D341Med (cell line): ENCODE results near the gene TNF.
"Not testable (repeated sequence)": the region's sequence is repeated elsewhere in the genome, so short reads cannot be mapped to it uniquely, and the experiment has no call there.

Source experiments
- DNase-seq: peaks from one replicate; pipeline ENCODE4 v3.0.0; 2012; ENCODE audit warnings: low spot score

TNF gene

GRCh38 chr6:31544676-31545075 is 30.7 kb upstream of the TNF start:
- no peak for DNase-seq

DNA sequence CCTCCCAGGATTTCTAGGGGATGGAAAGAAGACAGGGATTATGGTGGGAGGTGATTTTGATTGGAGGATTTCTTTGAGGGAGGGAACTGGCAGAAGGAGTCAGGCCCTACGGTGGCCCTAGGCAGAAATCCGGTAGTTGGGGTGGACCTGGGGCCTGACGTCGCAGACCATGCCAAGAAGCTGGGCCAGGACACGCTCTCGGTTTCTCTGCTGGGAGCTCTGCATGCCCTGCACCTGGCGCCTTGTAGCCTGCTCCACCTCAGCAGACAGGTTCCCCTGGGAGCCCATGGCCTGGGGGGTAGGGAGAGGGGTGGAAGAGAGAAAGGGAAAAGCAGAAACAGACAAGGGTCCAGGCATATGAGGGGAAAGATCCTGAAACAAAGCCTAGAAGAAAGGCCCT is 30.1 kb upstream of the TNF start:
- no peak for DNase-seq

DNA sequence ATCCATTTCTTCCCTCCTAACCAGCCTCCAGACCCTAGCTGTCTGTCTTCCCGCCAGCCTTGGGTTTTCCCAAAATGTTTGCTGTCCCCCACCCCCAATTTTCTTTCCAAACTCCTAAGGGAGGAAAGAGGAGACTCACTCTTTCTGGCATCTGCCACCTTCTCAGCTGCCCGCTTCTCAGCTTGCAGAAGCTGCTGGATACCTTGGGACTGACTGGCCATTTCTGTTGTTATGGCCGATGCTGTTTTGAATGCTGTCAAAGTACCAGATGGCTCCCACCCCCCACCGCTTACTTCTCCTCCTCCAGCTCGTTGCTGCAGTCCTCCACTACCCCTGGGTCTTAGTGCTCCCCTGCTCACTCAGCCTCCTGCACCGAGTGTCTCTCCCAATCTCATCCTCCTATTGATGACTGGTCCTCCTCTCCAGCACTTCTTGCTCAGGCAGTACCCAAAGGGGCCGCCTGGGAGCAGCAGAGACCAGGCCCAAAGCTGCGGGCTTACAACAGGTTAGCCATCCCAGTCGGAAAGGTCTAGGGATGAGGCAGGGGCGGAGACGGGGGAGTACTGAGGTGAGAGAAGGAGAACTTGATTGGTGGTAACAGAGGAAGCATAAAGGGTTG is 28.9 kb upstream of the TNF start, which contains the start of gene ATP6V1G2:
TSS of gene ATP6V1G2 (minus strand) at position 270 of the 619 bp plus-strand sequence. CDS start at position 221, 49 bp downstream.
- DNase-seq = peak; percentile 83

DNA sequence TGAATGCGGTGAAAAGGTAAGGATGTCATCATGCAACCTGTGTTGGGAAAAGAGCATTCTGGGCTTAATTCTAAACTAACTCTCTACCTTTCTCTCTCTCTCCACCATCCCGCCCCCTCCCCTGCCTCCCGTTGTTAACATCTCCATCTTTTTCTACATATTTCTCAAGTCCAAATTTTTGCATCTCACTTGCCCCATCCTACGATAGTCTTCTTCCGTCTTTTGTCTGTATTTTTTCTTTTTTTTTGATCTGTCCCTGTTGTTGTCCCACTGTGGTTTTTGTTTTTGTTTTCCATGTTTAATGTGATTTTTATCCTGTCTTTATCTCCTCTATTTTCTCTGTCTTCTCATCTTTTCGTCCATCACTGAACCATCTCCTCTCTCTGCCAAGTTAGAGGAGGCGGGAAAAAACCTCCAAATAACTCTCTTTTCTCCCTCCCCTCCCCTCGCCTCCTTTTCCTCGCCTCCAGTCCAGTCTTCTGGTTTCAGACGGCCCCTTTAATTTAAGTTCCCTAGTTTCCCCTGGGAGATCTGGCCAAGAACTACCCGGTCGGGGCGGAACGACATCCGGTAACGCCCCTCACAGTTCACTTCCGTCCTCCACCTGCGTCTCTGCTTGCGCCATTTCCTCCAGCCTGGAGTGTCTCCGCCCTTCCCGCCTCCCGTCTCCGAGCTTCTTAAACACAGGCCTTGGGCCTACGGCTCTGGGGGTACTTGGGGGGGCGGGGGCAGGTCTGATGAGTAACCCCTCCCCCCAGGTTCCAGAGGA is 28.2 kb upstream of the TNF start, which contains the start of gene NFKBIL1:
TSS of gene NFKBIL1 (plus strand) at position 651 of the 769 bp plus-strand sequence. CDS start at position 738, 87 bp downstream.
- peak; percentile 93 for DNase-seq

DNA sequence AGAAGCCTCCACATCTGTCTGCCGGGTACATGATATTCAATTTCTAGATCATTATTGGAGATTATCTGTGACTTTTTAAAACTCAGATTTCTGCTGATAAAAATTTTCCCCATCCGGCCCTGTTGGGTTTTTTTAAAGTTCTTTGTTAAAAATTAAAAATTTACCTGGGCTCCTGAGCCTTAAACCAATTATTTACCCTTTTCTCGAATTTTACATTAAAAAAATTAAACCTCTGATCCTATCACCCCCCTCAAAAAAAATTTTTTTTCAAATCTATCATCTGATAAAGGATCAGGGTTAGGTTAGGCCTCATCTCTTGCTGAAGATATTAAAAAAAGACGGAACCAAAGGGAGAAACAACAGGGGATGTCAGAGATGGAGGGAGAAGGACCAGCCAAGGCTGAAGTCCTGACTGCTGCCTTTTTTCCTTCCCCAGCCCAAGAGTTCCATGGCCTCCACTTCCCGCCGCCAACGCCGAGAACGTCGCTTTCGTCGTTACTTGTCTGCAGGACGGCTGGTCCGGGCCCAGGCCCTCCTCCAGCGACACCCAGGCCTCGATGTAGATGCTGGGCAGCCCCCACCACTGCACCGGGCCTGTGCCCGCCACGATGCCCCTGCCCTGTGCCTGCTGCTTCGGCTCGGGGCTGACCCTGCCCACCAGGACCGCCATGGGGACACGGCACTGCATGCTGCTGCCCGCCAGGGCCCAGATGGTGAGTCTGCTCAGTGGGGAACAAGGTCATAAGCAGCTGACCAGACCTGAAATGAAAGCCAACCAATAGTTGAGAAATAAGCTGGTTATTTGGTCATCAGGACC is 27.4 kb upstream of the TNF start:
- DNase-seq = no peak

DNA sequence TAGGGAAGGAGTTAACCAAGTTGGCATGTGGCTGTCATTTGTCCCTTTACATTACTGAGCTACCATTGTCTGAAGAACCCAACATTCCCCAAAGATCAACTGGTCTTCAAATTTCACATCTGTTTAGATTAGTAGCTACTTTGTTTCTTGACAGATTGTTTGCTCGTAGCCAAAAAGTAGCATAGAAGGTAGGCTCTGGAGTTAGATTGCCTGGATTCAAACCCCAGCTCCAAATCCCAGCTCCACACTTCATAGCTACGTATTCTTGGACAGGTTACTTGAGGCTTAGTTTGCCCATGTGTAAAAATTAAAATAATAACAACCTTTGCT is 26.9 kb upstream of the TNF start:
- DNase-seq = no peak

DNA sequence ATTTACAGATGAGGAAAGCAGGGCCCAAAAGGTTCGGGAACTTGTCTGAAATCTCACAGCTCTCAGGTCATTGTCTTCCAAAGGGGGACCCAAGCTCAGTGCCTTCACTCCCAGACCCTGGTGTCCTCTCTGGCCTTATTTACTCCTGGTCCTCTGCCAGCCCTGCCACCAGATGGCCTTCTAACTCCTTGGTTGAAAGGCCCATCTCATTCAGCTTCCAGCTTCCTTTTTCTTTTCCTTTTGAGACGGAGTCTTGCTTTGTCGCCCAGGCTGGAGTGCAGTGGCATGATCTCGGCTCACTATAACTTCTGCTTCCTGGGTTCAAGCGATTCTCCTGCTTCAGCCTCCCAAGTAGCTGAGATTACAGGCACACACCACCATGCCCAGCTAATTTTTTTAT is 24.0 kb upstream of the TNF start:
- not testable (repeated sequence) for DNase-seq

DNA sequence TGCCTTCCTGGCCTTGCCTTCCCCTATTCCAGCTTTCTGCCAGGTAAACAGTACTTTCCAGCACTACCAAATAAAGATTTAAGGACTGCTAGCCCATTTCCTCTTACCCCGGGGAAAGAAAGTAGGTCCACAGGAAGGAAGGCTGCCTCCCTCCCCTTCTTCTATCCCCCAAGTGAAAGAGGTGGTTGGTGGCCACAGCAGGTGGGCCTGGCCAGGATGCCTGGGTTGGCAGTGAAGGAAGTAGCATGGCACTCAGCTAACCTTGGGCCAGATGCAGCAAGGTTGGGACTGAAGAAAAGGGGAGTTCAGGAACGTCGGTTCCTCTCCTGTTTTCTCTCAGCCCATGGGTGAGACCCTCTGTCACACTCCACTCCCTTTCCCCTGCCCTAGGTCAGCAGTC is 19.1 kb upstream of the TNF start:
- DNase-seq = no peak

- no peak for DNase-seq
These were observed 17.7 kb upstream of the TNF start for GRCh38 chr6:31557443-31558317.

GRCh38 chr6:31558318-31558625 is 17.1 kb upstream of the TNF start:
- no peak for DNase-seq

- DNase-seq = no peak
These were observed 16.5 kb upstream of the TNF start for GRCh38 chr6:31558631-31559500.

DNA sequence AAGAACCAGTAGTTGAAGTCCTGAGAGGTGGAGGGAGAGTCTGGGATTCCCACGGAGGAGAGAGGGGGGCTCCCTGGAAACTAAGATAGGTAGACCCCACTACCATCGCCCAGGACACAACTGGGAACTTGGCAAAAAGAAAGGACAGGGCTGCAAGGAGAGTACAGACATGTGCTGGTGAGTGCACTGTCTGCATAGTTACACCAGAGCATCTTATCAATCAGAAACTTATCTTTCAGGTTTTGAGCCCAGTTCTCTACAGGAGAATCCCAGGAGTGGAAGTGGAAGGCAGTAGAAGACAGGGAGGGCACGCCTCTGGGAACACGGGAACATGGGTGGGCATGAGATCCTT is 15.8 kb upstream of the TNF start:
- DNase-seq = no peak

- DNase-seq = no peak
These were observed 15.2 kb upstream of the TNF start for GRCh38 chr6:31559958-31560696.

DNA sequence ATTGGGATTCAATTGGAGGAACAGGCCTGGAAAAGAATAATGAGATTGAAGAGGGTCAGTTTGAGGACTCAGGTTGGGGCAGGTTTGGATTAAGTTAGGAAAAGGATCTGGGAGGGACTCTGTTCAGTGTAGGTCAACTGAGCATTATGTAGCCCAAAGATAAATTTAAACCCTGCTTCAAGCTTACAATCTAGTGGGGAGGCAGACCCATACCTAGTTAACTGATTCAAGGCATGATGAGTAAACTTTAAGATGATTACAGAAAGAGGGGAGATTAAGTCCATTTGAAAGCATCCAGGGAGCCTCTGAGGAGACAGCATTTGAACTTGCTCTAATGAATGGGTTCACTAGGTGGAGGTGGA is 14.7 kb upstream of the TNF start:
- DNase-seq = no peak

GRCh38 chr6:31567531-31568370 is 7.6 kb upstream of the TNF start:
- DNase-seq = no peak

- no peak for DNase-seq
These were observed 6.8 kb upstream of the TNF start for GRCh38 chr6:31568537-31568961.

DNA sequence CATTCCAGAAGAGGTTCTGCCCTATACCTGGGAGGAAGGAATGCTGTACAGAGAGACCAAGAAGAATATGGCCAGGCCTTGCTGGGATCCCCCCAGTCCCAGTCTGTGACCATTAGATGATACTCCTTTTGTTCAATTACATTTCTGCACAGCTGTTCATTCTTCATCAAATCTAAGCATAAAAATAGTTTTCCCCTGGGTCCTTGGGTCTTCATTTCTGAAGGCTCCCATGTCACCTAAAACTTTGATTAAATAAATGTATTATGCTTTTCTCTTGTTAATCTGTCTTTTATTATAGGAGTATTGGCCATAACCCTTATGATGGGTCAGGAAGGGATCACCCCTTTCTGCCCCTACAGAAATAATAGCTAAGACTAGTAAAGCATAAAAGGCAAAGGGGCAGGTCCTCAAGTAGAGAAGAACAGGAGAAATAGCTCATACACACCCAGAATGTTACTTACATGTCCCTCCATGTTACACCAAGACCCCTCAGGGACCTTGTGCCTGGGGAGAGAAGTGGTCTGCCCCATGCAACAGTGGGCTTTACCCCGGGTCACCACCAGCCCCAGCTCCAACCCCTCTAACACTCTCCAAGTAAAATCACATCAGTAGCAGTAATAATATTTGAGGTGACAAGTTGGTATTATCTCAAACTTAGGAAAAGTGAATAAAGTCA is 5.4 kb upstream of the TNF start:
- no peak for DNase-seq

GRCh38 chr6:31572041-31572911 is 3.1 kb upstream of the TNF start, which contains the start of gene LTA:
Gene LTA (plus strand): TSS chr6:31572289. CDS start chr6:31572743, 454 bp downstream.
- DNase-seq = no peak
